GM19324 (cell line): ENCODE results near the gene AGR3.
"Not testable (repeated sequence)": the region's sequence is repeated elsewhere in the genome, so short reads cannot be mapped to it uniquely, and the experiment has no call there.

Experiments
- ATAC-seq: cut with Tn5 transposase; IDR thresholded peaks from one replicate; pipeline ENCODE4 v1.9.1; 2021; ENCODE audit warnings: mild to moderate bottlenecking, moderate library complexity; ENCODE audit not compliant: unreplicated experiment, low FRiP score

The AGR3 gene

GRCh38 chr7:16891874-16892643 is 10.3 kb upstream of the AGR3 start:
- no peak for ATAC-seq

GRCh38 chr7:16891338-16891737 is 9.6 kb upstream of the AGR3 start:
- ATAC-seq: no peak

- ATAC-seq: no peak
These were observed 8.2 kb upstream of the AGR3 start for GRCh38 chr7:16889851-16890415.

GRCh38 chr7:16889305-16889704 is 7.5 kb upstream of the AGR3 start:
- ATAC-seq: no peak

GRCh38 chr7:16883918-16884317 is 2.1 kb upstream of the AGR3 start:
- ATAC-seq: no peak

GRCh38 chr7:16880554-16880953 is 1.2 kb downstream of the AGR3 start:
- ATAC-seq: no peak

- no peak for ATAC-seq
These were observed 2.6 kb downstream of the AGR3 start for GRCh38 chr7:16879181-16879580.

- no peak for ATAC-seq
These were observed 5.9 kb downstream of the AGR3 start for GRCh38 chr7:16875861-16876260.

GRCh38 chr7:16874066-16874465 is 7.7 kb downstream of the AGR3 start:
- ATAC-seq: no peak

GRCh38 chr7:16867328-16867727 is 14.5 kb downstream of the AGR3 start:
- ATAC-seq: no peak

- ATAC-seq: not testable (repeated sequence)
These were observed 28.6 kb downstream of the AGR3 start for GRCh38 chr7:16853189-16853588.

GRCh38 chr7:16851829-16852228 is 30.0 kb downstream of the AGR3 start:
- ATAC-seq: no peak

GRCh38 chr7:16850614-16851466 is 30.9 kb downstream of the AGR3 start:
- no peak for ATAC-seq

GRCh38 chr7:16849296-16850148 is 32.3 kb downstream of the AGR3 start:
- no peak for ATAC-seq

GRCh38 chr7:16847381-16847860 is 34.4 kb downstream of the AGR3 start:
- ATAC-seq: no peak

GRCh38 chr7:16846601-16847165 is 35.1 kb downstream of the AGR3 start:
- ATAC-seq: no peak

- no peak for ATAC-seq
These were observed 36.0 kb downstream of the AGR3 start for GRCh38 chr7:16845746-16846145.

- ATAC-seq: no peak
These were observed 40.1 kb downstream of the AGR3 start for GRCh38 chr7:16841681-16842080.

GRCh38 chr7:16840094-16840493 is 41.7 kb downstream of the AGR3 start:
- no peak for ATAC-seq

GRCh38 chr7:16839646-16840045 is 42.1 kb downstream of the AGR3 start:
- ATAC-seq: no peak
